ENCODE results near the gene JPH4. TPM values are rescaled to one million over a fixed set of nuclear protein-coding genes. Genes with fewer than 3 reads are reported as not detected.

Gene JPH4
- total RNA-seq, 1 experiment from 2014 or later, result under 0.01 TPM

DNA sequence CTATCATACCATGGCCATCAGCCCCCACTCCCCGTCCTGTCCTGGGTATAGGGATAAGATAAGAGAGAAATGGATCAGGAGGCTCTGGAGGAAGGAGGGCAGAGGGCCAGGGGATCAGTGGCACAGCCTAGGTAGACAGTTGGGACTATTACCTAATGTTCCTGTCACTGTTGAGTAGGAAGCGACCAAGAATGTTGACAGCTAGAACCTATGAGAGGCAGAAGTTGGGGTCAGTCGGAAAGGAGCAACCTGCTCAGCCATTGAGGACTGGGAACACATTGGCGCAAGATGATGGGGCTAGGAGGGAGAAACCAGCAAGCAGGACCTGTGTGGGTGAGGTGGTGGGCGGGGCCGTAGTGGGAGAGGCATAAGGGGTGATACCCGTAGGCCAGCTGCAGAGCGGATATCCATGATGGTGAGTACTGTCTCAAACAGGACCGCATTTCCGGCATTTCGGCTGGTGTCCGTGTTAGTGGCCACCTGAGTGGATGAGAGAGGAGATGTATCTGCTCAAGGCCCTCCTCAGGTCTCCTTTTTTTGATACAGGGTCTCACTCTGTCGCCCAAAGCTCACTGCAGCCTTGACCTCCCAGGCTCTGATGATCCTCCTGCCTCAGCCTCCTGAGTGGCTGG lies 14.3 kb downstream of the JPH4 start:
- no peak for DNase-seq (ENCODE audit: low read depth)

DNA sequence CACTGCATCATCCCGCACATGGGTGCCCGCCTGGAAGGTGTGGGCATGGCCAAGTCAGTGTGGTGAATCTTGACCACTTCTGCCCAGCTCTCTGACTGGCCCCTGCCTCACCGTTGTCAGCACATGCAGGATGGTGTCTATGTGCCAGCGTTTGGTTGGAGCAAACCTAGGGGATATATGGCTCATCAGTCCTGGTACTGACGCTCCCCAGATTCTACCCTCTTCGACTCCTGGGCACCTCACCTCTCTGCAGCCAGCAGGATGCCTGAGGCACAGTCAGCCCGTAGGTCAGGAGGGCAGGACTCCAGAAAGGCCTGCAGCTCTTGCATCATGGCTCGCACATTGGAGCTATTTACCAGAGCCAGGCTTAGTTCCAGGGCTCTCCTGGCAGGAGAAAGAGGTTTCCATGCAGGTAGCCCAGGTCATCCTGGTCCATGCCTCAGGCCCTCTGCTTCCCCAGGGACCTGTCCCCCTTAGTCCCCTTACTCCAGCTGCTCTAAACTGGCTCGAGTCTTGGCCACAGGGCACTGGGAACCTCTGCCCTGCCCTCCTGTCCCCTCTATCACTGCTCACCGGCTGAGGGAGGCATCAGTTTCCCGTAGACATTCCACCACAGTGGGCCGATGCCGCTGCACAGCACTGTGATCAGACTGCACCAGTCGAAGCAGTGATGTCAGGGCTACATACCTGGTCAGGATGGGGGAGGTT lies 15.0 kb downstream of the JPH4 start:
- no peak for DNase-seq (ENCODE audit: low read depth)

DNA sequence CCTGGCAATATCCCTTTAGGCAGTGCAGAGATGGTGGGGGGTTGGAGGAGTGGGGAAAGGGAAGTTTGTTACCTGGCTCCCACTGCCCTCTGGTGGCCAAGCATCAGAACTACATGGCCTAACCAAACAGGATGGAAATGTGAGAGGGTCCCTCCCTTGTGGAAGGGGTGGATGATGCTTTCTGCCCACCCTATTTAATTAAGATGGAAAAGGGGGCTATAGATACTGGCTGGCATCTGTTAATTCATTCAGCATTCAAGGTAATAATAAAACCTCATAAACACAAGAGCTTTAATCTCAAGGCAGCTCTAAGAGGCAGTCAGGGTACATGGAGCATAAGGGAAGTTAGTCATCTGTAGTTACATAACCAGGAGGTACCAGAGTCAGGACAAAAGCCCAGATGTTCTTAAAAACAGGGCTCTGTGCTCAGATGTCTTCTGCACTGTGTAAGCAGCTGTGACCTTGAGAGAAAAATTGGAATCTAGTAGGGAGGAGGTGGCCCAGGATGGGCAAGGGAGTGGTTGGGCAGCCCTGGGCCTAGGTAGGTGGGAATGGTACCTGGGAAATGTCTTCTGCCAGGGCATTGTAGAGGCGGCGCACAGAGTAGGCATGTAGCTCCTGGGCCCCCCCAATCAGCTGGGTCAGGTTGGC lies 15.6 kb downstream of the JPH4 start:
- DNase-seq (ENCODE audit: low read depth), result peak; percentile 35

DNA sequence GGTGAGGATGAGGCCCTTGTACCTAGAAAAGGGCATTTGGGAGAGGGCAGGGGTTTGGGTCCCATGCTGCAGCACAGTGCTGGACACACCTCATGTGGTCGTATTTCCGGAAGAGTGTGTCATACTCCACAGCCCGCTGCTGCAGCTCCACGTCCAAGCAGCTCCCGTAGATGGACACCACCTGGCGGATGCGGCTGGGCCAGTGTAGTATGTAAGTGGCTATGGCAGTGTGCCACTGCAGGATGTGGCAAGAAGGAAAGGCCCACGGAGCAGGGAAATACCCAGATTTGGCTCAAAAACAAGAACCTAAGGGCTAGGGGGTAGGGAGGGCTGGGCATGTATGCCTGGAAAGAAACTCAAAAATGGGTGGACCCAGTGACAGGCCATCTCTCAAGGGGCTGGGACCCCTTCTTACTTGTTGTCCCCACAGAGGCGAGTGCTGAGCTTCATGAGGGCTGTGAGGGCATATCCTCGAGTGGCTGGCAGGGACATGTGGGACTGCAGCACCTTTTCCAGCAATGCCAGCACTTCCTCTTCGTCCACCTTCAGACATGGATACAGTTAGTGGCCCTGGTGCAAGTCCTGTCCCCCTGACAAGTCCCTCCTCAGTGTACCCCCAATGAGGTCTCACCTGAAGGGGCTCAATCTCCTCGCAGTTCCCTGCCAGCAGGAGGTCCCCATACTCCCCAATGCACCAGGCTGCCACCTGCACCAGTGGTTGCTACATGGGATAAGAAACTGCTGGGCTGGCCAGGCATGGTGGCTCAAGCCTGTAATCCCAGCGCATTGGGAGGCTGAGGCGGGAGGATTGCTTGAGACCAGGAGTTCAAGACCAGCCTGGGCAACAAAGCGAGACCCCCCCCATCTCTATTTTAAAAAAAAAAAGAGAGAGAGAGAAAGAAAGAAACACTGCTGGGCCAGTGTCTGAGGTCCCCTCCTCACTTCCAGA lies 16.4 kb downstream of the JPH4 start:
- DNase-seq (ENCODE audit: low read depth), result peak; percentile 80

DNA sequence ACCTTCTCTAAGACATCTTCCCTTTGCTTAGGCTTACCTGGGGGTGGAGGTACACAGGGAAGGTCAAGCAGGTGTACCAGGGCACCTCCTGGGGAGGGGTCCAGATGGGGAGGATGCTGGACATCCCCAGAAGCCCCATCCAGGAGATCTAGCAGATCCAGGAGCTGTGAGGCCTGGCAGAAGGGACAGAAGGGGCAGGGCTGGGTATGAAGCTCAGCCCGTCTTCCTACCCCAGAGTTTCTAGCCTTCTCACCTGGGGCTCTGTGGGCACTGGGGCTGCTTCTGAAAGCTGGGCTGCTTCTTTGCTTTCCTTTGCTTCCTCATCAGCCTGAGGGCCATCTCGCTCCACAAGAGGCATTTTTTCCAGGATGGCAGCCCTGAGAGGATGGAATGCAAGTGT lies 17.3 kb downstream of the JPH4 start:
- no peak for DNase-seq (ENCODE audit: low read depth)

DNA sequence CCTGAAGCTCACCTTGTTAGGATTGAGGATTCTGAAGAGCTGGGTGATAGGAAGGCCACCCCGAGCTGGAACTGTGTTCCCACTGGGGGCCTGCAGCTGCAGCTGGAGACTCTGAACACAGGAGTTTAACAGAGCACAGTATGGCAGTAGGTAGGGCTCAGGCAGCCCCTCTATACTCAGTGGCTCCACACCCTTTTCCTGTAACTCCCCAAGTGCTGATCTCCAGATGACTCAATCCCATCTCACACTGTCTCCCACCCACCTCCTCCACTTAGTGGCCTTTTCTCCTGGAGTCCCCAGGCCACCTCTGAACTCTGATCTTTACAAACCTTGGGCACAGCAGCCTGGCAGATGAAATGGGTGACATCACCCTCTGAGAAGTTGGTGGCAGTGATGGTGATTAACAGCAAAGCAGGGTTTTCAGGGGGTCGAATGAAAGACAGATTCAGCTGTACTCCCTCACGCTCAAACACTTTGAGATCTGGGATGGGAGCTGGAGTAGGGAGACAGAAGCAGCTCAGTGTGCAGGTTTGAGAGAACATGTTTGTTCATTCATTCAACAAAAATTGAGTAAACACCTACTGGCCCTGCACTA lies 18.6 kb downstream of the JPH4 start:
- DNase-seq (ENCODE audit: low read depth), result no peak

DNA sequence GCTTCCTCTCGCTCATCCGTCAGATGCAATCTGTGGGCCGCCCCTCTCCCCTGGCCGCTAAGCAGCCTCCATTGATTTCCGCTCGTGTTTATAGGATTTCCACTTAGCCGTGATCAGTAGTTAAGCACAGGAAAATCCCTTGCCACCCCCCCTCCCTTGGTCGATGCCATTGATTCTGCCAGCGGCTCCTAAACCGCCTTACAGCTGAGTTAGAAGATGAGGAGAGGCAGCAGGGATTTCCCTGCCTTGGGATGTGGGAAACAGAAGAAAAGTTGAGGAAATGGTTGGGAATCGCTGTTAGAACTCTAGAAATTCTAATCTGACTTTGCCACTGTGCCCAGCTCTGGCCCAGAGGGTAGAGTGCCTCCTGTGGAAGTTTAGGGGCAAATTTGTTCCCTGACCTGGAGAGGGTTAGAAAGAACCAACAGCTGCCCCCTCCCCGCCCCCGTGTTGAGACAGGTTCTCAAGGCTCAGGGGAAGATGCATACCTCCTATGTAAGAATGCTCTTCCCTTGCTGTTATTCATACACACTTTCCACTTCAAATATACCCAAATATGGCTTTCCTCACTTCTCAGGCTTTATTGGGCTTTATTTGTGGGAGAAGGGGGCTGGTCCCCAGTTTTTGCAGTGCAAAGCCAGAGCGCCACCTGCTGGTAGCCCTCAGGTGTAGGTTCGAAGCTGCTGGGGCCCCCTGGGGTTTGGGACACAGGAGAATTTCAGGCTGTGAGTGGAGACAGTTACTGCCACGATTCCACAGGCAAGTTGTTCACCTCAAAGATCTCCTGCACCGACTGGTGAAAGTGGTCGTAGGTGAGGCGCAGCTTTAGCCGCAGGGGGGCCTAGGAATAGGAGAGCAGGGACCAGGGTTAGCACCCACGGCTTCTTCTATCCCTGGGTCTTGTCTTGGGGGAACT lies 19.3 kb downstream of the JPH4 start:
- peak; percentile 32 for DNase-seq (ENCODE audit: low read depth)

DNA sequence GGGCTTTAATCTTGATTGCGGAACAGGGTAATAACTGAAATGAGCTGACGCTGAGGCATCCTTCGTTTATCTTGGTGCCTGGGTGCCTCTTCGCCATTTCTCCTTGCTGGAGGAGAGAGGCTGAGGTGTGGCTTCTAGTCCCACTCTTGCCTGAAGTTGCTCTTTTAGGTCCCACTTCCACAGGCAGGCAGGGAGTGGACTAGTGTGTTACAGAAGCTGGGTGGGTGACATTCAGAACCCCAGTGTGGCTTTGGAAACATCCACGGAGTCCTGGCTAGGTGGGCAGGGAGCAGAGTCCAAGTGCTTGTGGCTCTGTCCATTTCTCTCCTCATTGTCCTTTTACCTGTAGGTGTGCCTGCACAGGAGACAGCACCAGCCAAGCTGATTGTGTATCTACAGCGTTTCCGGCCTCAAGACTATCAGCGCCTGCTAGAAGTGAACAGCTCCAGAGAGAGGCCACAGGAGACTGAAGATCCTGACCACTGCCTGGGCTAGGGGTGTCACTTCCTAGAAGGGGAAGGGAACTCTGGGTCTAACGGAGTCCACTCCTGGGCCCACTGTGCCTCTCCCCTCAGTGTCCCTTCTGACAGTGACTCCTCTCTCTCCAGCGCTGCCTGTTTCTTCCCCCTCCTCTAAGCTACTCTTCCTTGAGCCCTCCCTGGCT lies 20.1 kb downstream of the JPH4 start:
- no peak for DNase-seq (ENCODE audit: low read depth)

DNA sequence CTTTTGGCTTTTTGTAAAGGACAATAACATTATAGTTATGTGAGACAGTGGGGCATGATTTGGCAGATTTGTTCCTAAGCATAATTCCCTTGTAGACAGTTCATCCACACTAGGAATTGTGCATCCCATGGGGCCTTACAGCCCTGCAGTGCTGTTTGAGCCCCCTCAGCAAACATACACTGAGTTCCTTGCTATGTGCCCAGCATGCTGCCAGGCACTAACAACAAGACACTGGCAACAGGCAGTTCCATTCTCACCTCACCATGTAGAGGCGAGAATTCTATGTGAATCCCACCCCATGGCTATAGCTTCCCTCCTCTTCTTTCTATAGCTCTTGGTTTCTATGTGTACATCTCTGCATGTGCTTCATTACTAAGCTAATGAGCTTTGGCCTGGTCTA lies 20.6 kb downstream of the JPH4 start:
- DNase-seq (ENCODE audit: low read depth), result no peak

DNA sequence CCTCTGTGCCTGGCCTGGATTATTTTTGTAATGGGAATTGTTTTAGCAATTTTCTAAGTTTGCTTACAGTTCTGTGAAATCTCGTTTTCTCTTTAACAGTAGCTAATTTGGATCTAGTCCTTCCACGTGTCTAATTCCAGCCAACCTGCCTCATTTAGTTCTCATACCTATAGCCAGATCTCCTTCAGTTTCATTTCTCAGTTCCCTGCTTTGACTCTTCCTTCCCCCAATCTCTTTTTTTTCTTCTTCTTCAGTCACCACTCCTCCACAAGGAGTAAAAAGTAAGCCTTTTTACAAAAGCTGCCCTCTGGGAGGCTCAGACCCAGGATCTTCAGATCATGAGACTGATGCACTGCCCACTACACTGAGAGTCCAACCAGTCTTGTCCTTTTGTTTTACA lies 21.1 kb downstream of the JPH4 start:
- no peak for DNase-seq (ENCODE audit: low read depth)

DNA sequence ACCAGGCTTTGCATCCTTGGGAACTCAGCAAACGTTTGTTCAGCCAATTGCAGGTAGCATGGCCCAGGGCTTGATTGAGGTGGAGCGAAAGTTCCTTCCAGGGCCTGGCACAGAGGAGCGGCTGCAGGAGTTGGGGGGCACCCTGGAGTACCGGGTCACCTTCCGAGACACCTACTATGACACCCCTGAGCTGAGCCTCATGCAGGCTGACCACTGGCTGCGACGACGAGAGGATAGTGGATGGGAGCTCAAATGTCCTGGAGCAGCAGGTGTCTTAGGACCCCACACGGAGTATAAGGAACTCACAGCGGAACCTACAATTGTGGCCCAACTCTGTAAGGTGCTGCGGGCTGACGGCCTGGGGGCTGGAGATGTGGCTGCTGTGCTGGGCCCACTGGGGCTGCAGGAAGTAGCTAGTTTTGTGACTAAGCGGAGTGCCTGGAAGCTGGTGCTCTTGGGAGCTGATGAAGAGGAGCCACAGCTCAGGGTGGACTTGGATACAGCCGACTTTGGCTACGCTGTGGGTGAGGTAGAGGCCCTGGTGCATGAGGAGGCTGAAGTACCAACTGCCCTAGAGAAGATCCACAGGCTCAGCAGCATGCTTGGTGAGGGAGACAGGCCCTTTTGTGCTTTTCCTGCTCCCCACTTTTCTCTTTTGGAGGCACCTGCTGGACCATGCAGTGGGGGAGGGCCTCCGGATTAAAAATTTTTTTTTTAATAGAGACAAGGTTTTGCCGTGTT lies 21.7 kb downstream of the JPH4 start:
- no peak for DNase-seq (ENCODE audit: low read depth)

DNA sequence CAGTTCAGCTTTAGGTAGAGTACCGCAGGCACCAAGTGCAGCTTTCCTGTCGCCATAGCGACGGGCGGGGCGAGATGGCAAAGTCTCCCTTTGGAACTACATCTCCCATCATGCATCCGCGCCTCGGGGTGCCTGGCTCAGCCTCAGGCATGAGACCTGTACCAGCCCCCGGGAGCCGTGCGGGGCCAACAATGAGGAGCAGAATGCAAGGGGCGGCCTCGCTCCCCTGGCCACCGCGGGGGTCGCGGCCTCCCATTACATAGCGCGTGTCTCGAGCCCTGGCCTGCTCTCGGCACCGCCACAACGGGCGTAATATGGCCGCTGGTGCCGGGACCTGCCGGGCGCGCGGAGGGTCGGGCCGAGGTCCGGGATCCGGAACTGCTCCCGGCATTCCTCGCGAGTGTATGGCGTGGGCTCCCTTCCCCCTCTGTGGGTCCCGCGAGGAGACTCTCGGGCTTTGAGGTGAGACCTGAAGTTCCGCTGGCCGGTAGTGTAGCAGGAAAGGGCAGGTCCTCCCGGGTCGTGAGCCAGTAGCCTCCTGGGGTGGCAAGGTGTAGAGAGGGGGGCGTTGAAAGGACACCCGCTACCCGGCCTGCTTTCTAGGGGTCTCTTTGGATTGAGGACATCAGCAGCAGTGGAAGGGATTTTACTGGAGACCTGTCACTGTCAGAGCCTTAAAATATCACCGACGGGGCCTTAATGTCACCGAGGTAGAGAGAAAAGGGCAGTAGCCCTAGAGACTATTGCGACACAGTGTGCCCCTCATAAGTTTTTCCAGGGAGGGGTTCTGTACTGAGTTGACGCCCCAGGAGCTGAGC lies 22.5 kb downstream of the JPH4 start, which contains the start of gene THTPA:
TSS of gene THTPA (plus strand) at position 390 of the 818 bp plus-strand sequence. CDS start 487 bp downstream, outside the sequence.
- peak; percentile 84 for DNase-seq (ENCODE audit: low read depth)

DNA sequence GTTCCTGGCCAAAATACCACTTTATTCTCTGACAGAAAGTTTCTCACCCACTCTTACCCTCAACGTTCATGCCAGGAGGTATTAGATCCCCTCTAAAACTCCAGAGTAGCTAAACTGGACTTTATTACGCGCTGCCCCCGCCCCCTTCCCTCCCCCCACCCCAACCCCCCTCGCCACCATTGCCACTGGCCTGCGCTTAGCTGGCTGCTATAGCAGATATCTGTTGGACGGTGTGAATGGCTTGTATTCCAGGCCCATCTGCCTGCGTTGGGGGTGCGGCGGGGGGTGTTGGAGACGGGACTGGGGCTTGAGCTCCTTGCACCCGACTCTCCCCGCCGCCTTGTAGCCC lies 23.1 kb downstream of the JPH4 start:
- DNase-seq (ENCODE audit: low read depth), result no peak

DNA sequence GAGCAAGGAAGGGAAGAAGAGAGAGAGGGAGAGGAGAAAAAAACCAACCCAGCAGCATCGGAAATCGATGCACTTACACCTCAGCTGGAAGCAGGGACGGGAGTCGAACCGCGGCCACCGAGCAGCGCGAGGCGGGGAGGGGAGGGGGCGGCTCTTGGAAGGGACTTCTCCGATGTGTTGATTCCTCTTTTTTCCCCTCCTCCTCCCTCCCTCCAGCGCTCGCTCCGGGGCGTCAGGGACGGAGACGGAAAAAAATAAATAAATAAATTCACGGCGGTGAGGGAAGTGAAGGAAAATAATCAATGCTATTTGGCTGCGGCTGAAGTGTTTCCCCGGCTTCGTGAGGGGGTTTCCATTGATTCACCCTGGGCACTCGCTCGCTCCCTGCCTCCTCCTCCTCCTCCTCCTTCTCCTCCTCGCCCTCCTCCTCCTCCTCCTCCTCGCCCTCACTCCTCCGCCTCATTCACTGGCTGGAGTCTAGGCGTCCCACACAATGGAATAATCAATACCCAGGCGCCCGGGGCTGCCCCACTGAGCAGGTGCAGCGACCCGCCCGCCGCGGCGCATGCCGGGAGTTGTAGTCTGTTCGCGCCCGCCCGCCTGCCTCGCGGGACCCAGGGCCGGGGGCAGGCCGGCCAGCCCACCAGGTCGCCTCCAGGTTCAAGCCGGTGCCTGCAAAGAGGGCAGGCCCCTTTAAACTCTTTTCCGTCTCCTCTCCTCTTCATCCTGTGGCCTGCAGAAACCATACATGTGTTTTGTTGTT lies 27.1 kb downstream of the JPH4 start, which contains the start of gene ZFHX2:
TSS of gene ZFHX2 (minus strand) at position 500 of the 763 bp plus-strand sequence. CDS start 16,440 bp downstream, outside the sequence.
- DNase-seq (ENCODE audit: low read depth), result peak; percentile 37

DNA sequence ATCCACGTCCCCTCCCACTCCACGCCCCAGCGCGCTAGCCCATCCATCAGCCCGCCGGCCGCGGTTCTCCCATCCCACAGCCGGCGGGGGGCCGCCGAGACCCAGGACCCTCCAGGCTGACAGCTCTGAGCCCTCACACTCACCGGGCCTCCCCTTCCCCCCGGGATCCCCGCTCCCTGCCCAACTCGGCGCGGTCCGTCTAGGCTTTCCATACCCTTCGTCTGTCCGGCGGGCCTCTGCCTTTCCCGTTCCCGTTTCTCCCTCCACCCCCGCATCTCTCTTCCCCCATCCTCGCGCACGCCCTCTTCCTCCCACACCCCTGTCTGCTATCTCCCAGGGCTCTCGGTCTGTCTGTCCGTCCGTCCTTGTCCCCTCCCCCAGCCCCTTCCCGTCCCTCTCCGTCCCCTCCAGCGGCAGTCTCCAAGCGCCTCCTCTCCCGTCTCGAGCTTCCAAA lies 27.8 kb downstream of the JPH4 start:
- no peak for DNase-seq (ENCODE audit: low read depth)

DNA sequence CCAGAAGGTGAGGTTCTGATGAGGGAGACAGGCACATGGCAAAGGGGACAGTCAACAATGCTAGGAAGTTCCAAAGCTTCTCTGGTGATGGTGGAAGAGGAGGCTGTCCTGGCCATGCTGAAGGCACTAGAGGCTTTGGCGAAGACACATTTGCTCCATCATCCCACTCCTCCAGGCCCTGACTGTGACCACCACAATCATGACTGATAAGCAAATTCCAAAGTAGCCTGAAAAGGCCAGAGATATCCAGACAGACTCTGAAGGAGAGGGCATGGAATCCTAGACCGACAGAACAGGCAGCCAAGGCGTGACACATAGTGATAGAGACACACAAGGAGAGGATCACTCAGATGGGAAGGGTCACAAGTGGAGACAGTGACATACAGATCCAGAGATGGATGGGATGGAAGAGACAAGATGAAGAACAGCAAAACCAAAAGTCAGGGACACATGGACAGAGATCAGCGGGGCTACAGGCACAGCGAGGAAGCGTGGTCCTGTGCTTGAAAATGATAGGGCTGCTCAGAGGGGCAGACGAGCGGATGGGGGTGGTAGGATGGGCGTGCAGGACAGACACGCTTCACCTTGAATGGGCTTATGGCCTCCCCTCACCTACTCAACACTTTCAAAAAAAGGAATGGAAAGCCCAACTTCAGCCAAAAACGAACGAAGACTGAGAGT lies 28.3 kb downstream of the JPH4 start:
- DNase-seq (ENCODE audit: low read depth), result no peak

Measured in RPMI7951 (cell line).